Endothelial cell of umbilical vein (primary cell): Measurements from ENCODE around the gene AZGP1. TPM values are rescaled to one million over a fixed set of nuclear protein-coding genes. Genes with fewer than 3 reads are reported as not detected.

Experiments
- BruUV-seq: library from RNA; stranded (reverse); fragments of 400-500 nt; replicated peaks from 2 replicates; lab custom pipeline; 2021; lab: Mats Ljungman, UMichigan
- CTCF ChIA-PET: fragments of 300-600, 350-600 bp; sonication (Branson Sonifier 250); formaldehyde crosslinking; loops from one replicate; lab custom pipeline; 2021; ENCODE audit warnings: antibody characterized with exemption, inconsistent platforms; lab: Charles Lee
- POLR2A ChIA-PET: fragments of 300-600, 350-600 bp; sonication (Branson Sonifier 250); formaldehyde crosslinking; loops from one replicate; lab custom pipeline; 2021; ENCODE audit warnings: antibody characterized with exemption, inconsistent platforms; lab: Charles Lee
- DNase-seq: peaks from one replicate; pipeline ENCODE4 v3.0.0-alpha.2; 2011; ENCODE audit warnings: low read depth, low spot score
- FAIRE-seq: peaks from 2 replicates; lab custom pipeline; 2011; peaks lifted over from hg19 to GRCh38; lab: Jason Lieb, UNC
- H2AFZ ChIP-seq: 2 replicates; pipeline ENCODE4 v1.6.0; 2012; ENCODE audit warnings: low read depth, low read length, control low read depth, inconsistent platforms
- H3K27ac ChIP-seq: 2 replicates; pipeline ENCODE4 v1.5.1; 2011; ENCODE audit warnings: low read depth, mild to moderate bottlenecking, control low read depth, low read length, moderate library complexity; ENCODE audit not compliant: insufficient read depth
- H3K27me3 ChIP-seq, 2 experiments: 2 replicates each; pipeline versions ENCODE4 v1.6.0 to v1.6.1; 2011; ENCODE audit warnings: low read length in 2 of 2, mixed read lengths in 1 of 2; ENCODE audit not compliant: control insufficient read depth in 2 of 2, insufficient read depth in 2 of 2
- H3K36me3 ChIP-seq, 2 experiments: 2 replicates in 1 of 2; 3 replicates in 1 of 2; pipeline ENCODE4 v1.5.1; 2011; ENCODE audit warnings: low read length in 2 of 2, mild to moderate bottlenecking in 1 of 2, moderate library complexity in 1 of 2; ENCODE audit not compliant: control insufficient read depth in 2 of 2, insufficient read depth in 2 of 2; ENCODE audit errors: extremely low read depth in 1 of 2
- H3K4me1 ChIP-seq: 3 replicates; pipeline ENCODE4 v1.5.1; 2011; ENCODE audit warnings: mild to moderate bottlenecking, low read length; ENCODE audit not compliant: control insufficient read depth, insufficient read depth; ENCODE audit errors: extremely low read depth
- H3K4me2 ChIP-seq: 2 replicates; pipeline ENCODE4 v1.6.1; 2011; ENCODE audit warnings: low read length, control low read depth, mixed read lengths; ENCODE audit not compliant: insufficient read depth
- H3K4me3 ChIP-seq, 3 experiments: fragments of 200-600 bp in 1 of 3; sonication (generic), shearing (Covaris generic) in 1 of 3; replicated peaks in 1 of 3; 2 replicates each; pipeline ENCODE4 v1.5.1; 2011 to 2016; ENCODE audit warnings: control low read depth in 3 of 3, low read length in 3 of 3, mild to moderate bottlenecking in 2 of 3, inconsistent platforms in 1 of 3, low read depth in 1 of 3, moderate library complexity in 1 of 3; ENCODE audit not compliant: insufficient read depth in 1 of 3
- H3K79me2 ChIP-seq: 2 replicates; pipeline ENCODE4 v1.6.0; 2012; ENCODE audit warnings: low read length, inconsistent platforms; ENCODE audit not compliant: control insufficient read depth, insufficient read depth
- H3K9ac ChIP-seq: replicated peaks from 2 replicates; pipeline ENCODE3; 2011; ENCODE audit warnings: low read length, control low read depth; ENCODE audit not compliant: insufficient read depth; ENCODE audit errors: extremely low read depth
- H3K9me1 ChIP-seq: replicated peaks from 3 replicates; pipeline ENCODE4 v1.6.0; 2011; ENCODE audit warnings: mild to moderate bottlenecking, low read length; ENCODE audit not compliant: control insufficient read depth, insufficient read depth; ENCODE audit errors: extremely low read depth
- H3K9me3 ChIP-seq: replicated peaks from 2 replicates; pipeline ENCODE4 v1.5.1; 2012; ENCODE audit warnings: low read length, inconsistent platforms; ENCODE audit not compliant: control insufficient read depth, insufficient read depth
- H4K20me1 ChIP-seq: replicated peaks from 2 replicates; pipeline ENCODE3; 2011; ENCODE audit warnings: mild to moderate bottlenecking, low read length; ENCODE audit not compliant: control insufficient read depth, insufficient read depth; ENCODE audit errors: extremely low read depth
- EZH2 ChIP-seq: IDR thresholded peaks from 2 replicates; pipeline ENCODE4 v1.6.1; 2012; ENCODE audit warnings: borderline replicate concordance, low read depth, mild to moderate bottlenecking, moderate library complexity, low read length, inconsistent platforms; ENCODE audit not compliant: severe bottlenecking
- FOS ChIP-seq: IDR thresholded peaks from 2 replicates; pipeline ENCODE4 v1.6.1; 2011; ENCODE audit warnings: mild to moderate bottlenecking, low read length, moderate library complexity, borderline replicate concordance; ENCODE audit not compliant: insufficient read depth
- GATA2 ChIP-seq: IDR thresholded peaks from 2 replicates; pipeline ENCODE4 v1.7.0; 2011; ENCODE audit warnings: low read depth, mild to moderate bottlenecking, moderate library complexity, mixed read lengths, low read length; ENCODE audit not compliant: insufficient read length, insufficient read depth
- JUN ChIP-seq: IDR thresholded peaks from 2 replicates; pipeline ENCODE4 v1.6.1; 2011; ENCODE audit warnings: borderline replicate concordance, low read depth; ENCODE audit not compliant: insufficient read length, insufficient read depth
- MYC ChIP-seq: IDR thresholded peaks from one replicate; pipeline ENCODE4 v1.6.1; 2011; ENCODE audit warnings: mild to moderate bottlenecking, low read depth, low read length
- POLR2A ChIP-seq: IDR thresholded peaks from 2 replicates; pipeline ENCODE4 v1.6.1; 2012; ENCODE audit warnings: low read depth, mild to moderate bottlenecking, control low read depth, low read length
- POLR2AphosphoS5 ChIP-seq: IDR thresholded peaks from 2 replicates; pipeline ENCODE4 v1.6.1; 2012; ENCODE audit warnings: low read depth, mild to moderate bottlenecking, control low read depth, low read length, moderate library complexity; ENCODE audit not compliant: insufficient read depth
- dilution Hi-C: fragments of 300-500 bp; cut with MboI; formaldehyde crosslinking; loops from one replicate; pipeline ENCODE4 v1.15.0; 2019; ENCODE audit warnings: low sequenced_read_pairs; ENCODE audit not compliant: extremely low pct_ligation_motif_present
- intact Hi-C: fragments of 100-400 bp; cut with micrococcal nuclease; formaldehyde crosslinking; loops from one replicate; pipeline ENCODE4 v1.10.0; 2022
- polyA plus RNA-seq, 4 experiments: library from polyadenylated mRNA; depleted of rRNA in 3 of 4; stranded (reverse) in 3 of 4; unstranded in 1 of 4; fragments of >200 nt; gene quantifications; 2 replicates each; pipeline versions ENCODE4 v1.2.1 to v1.2.3, GENCODE V29; 2011 to 2012; ENCODE audit warnings: missing spikeins in 1 of 4
- total RNA-seq: library from RNA; stranded (reverse); gene quantifications from 2 replicates; pipeline ENCODE4 v1.2.3, GENCODE V29; 2021
- TF ChIP-seq, protein P1 (sequence below), 2 donors: IDR thresholded peaks; 1 replicate in 1 of 2; 2 replicates in 1 of 2; pipeline ENCODE4 v1.5.1; 2011; ENCODE audit warnings: low read length in 2 of 2, mild to moderate bottlenecking in 2 of 2, moderate library complexity in 2 of 2, control low read depth in 1 of 2, inconsistent platforms in 1 of 2, low read depth in 1 of 2; ENCODE audit not compliant: insufficient read depth in 1 of 2; ENCODE audit errors: extremely low read depth in 1 of 2
- TF ChIP-seq, protein P2 (sequence below): IDR thresholded peaks from 2 replicates; pipeline ENCODE4 v1.6.1; 2011; ENCODE audit not compliant: insufficient read depth, insufficient read length

The AZGP1 gene
- total and polyA plus RNA-seq, 2 donors (not counting 3 experiments of a cell fraction or from before 2014, with no cell fraction given): not detected

DNA sequence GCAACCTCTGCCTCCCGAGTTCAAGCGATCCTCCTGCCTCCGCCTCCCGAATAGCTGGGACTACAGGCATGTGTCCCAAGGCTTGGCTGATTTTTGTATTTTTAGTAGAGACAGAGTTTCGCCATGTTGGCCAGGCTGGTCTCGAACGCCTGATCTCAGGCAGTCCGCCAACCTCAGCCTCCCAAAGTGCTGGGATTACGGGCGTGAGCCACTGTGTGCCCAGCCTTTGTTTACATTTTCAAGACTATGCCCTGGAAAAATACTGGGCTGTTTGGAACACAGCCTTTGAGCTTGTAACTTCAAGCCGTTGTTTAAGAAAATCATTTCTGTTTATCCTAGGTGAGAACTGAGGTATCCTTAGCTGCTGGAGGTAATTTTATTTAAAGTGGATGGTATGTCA is 41.5 kb upstream of the AZGP1 start:
- Histone ChIP-seq H3K4me2 (peak overlapping the region; percentile 12), H4K20me1 (no peaks in the 10 kb centered on the region), H3K4me3 (no peak overlapping the region), H3K36me3 (peaks cover 0 to 2% of the 10 kb centered on the region in 2 experiments), H3K9ac (no peak overlapping the region), H3K27ac (no peak overlapping the region), H3K79me2 (peaks cover 50% of the 10 kb centered on the region), H3K9me3 (no peaks in the 10 kb centered on the region), H3K9me1 (no peaks in the 10 kb centered on the region), H3K4me1 (peaks cover 12% of the 10 kb centered on the region), H3K27me3 (no peaks in the 10 kb centered on the region), H2AFZ (no peak overlapping the region)
- dilution Hi-C loops (no loop called here), intact Hi-C loops (loop anchor here (2.0 kb wide), 1 partner anchor 24 kb away; no protein-coding TSS in a partner anchor)
- ChIA-PET CTCF (interaction anchor here (0.7 to 1.3 kb wide), 7 partner anchors 9 to 32 kb away, joined by 3 to 8 read pairs (median 3); partner anchors contain the start of gene ZSCAN21), POLR2A (no interaction called here)
- no TSS peak for BruUV-seq
- TF ChIP-seq EZH2 (no peak), GATA2 (no peak), JUN (no peak), MYC (no peak), POLR2A (no peak), POLR2AphosphoS5 (no peak), FOS (no peak)
- TF ChIP-seq, protein P1, sequence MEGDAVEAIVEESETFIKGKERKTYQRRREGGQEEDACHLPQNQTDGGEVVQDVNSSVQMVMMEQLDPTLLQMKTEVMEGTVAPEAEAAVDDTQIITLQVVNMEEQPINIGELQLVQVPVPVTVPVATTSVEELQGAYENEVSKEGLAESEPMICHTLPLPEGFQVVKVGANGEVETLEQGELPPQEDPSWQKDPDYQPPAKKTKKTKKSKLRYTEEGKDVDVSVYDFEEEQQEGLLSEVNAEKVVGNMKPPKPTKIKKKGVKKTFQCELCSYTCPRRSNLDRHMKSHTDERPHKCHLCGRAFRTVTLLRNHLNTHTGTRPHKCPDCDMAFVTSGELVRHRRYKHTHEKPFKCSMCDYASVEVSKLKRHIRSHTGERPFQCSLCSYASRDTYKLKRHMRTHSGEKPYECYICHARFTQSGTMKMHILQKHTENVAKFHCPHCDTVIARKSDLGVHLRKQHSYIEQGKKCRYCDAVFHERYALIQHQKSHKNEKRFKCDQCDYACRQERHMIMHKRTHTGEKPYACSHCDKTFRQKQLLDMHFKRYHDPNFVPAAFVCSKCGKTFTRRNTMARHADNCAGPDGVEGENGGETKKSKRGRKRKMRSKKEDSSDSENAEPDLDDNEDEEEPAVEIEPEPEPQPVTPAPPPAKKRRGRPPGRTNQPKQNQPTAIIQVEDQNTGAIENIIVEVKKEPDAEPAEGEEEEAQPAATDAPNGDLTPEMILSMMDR (IDR thresholded peaks at IDR 0.05; ENCODE audit: extremely low read depth in 1 of 2, insufficient read depth in 1 of 2, low read depth in 1 of 2, low read length in 2 of 2): no peak
- TF ChIP-seq, protein P2, sequence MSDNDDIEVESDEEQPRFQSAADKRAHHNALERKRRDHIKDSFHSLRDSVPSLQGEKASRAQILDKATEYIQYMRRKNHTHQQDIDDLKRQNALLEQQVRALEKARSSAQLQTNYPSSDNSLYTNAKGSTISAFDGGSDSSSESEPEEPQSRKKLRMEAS: no peak
- no peak for DNase-seq
- FAIRE-seq: no peak
